ENCODE results near the gene RBM6. TPM values are rescaled to one million over a fixed set of nuclear protein-coding genes. Genes with fewer than 3 reads are reported as not detected.
"Not testable (repeated sequence)": the region's sequence is repeated elsewhere in the genome, so short reads cannot be mapped to it uniquely, and the experiment has no call there.

Gene RBM6
- total RNA-seq, 1 donor from 2014 or later = 101 TPM

- Histone ChIP-seq H3K27ac (no peak overlapping the region), H3K4me1 (no peaks in the 10 kb centered on the region), H3K4me3 (no peak overlapping the region), H3K36me3 (peaks cover 47% of the 10 kb centered on the region), H3K9me3 (no peaks in the 10 kb centered on the region), H3K27me3 (ENCODE audit: low read depth) (no peaks in the 10 kb centered on the region)
- no peak for TF ChIP-seq CTCF (IDR thresholded peaks at IDR 0.05)
- no peak for ATAC-seq
- DNase-seq = no peak
- intact Hi-C loops (cut with DNase I) = no loop called here
Observed at GRCh38 chr3:50078622-50079021, 138.7 kb downstream of the RBM6 start.

GRCh38 chr3:50084951-50085350 is 145.0 kb downstream of the RBM6 start:
- DNase-seq; H3K9me3 ChIP-seq; intact Hi-C loops (cut with DNase I); H3K36me3 ChIP-seq; H3K4me3 ChIP-seq; ATAC-seq; H3K27ac ChIP-seq; H3K27me3 ChIP-seq (ENCODE audit: low read depth); H3K4me1 ChIP-seq: not testable (repeated sequence)

GRCh38 chr3:50088725-50089608 is 149.0 kb downstream of the RBM6 start, which contains the start of gene RBM5:
RBM5 (plus strand) TSS chr3:50088919; CDS start chr3:50090435, 1,516 bp downstream.
- H3K4me3 ChIP-seq = peak within 1 kb of the TSS; percentile 69
- no peaks in the 10 kb centered on the region for H3K9me3 ChIP-seq
- intact Hi-C loops (cut with DNase I) = no loop called here
- no peaks in the 10 kb centered on the region for H3K27me3 ChIP-seq (ENCODE audit: low read depth)
- DNase-seq (peak; percentile 97), ATAC-seq (peak; percentile 100)
- peaks cover 38% of the 10 kb centered on the region for H3K36me3 ChIP-seq
- H3K27ac ChIP-seq = peak within 1 kb of the TSS; percentile 91
- no peak for TF ChIP-seq CTCF (IDR thresholded peaks at IDR 0.05)
- peaks cover 23% of the 10 kb centered on the region for H3K4me1 ChIP-seq

GRCh38 chr3:50089609-50089945 is 149.6 kb downstream of the RBM6 start:
- no peak for DNase-seq
- TF ChIP-seq CTCF (IDR thresholded peaks at IDR 0.05) = no peak
- Histone ChIP-seq H3K9me3 (no peaks in the 10 kb centered on the region), H3K27ac (peak overlapping the region; percentile 91), H3K4me1 (peaks cover 29% of the 10 kb centered on the region), H3K36me3 (peaks cover 44% of the 10 kb centered on the region), H3K4me3 (peak overlapping the region; percentile 69), H3K27me3 (ENCODE audit: low read depth) (no peaks in the 10 kb centered on the region)
- ATAC-seq = peak; percentile 39 to 44
- intact Hi-C loops (cut with DNase I) = no loop called here

GRCh38 chr3:50090984-50091383 is 151.0 kb downstream of the RBM6 start:
- ATAC-seq (no peak), DNase-seq (no peak)
- no peaks in the 10 kb centered on the region for H3K9me3 ChIP-seq
- TF ChIP-seq CTCF (IDR thresholded peaks at IDR 0.05) = no peak
- H3K4me1 ChIP-seq = peaks cover 38% of the 10 kb centered on the region
- peaks cover 58% of the 10 kb centered on the region for H3K36me3 ChIP-seq
- H3K4me3 ChIP-seq = peak overlapping the region; percentile 69
- intact Hi-C loops (cut with DNase I) = no loop called here
- no peaks in the 10 kb centered on the region for H3K27me3 ChIP-seq (ENCODE audit: low read depth)
- H3K27ac ChIP-seq = no peak overlapping the region

GRCh38 chr3:50095352-50095998 is 155.5 kb downstream of the RBM6 start:
- Histone ChIP-seq H3K27ac (no peak overlapping the region), H3K4me3 (no peak overlapping the region), H3K9me3 (no peaks in the 10 kb centered on the region), H3K27me3 (ENCODE audit: low read depth) (no peaks in the 10 kb centered on the region), H3K36me3 (peaks cover 100% of the 10 kb centered on the region), H3K4me1 (peaks cover 27% of the 10 kb centered on the region)
- ATAC-seq (no peak), DNase-seq (no peak)
- TF ChIP-seq CTCF (IDR thresholded peaks at IDR 0.05) = no peak
- intact Hi-C loops (cut with DNase I) = no loop called here
